Breast epithelium (tissue), 3 donors: ENCODE results near the gene TYW5.

Experiments used
- POLR2A ChIP-seq: fragments of 450-650 bp; IDR thresholded peaks from one replicate; pipeline ENCODE4 v1.6.1; 2016; ENCODE audit warnings: antibody characterized with exemption, mild to moderate bottlenecking, moderate library complexity
- TF ChIP-seq, protein P1 (sequence below), 3 donors: fragments of 450-650 bp; IDR thresholded peaks; one replicate each; pipeline ENCODE4 v1.5.1; 2016 to 2017; ENCODE audit warnings: antibody characterized with exemption in 3 of 3, mild to moderate bottlenecking in 3 of 3, moderate library complexity in 3 of 3

DNA sequence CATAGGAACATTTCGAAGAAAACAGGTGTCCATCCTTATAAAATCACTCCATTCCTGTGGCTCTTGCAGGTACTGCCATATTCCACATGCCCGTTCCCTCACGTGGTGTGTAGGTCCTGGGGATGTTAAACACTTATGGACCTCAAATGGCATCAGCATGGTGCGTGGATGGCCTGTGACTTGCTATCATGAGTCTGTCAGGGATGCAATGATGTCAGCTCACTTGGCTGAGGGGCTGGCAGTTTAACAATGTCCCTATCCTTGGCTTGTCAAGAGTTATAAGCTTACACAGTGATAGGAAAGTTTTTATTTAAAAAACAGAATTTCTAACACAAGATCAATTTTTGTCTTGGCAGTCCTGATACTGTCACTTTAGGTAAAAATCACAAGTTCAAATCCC lies 28.9 kb upstream of the TYW5 start:
- TF ChIP-seq POLR2A: no peak
- TF ChIP-seq, protein P1, sequence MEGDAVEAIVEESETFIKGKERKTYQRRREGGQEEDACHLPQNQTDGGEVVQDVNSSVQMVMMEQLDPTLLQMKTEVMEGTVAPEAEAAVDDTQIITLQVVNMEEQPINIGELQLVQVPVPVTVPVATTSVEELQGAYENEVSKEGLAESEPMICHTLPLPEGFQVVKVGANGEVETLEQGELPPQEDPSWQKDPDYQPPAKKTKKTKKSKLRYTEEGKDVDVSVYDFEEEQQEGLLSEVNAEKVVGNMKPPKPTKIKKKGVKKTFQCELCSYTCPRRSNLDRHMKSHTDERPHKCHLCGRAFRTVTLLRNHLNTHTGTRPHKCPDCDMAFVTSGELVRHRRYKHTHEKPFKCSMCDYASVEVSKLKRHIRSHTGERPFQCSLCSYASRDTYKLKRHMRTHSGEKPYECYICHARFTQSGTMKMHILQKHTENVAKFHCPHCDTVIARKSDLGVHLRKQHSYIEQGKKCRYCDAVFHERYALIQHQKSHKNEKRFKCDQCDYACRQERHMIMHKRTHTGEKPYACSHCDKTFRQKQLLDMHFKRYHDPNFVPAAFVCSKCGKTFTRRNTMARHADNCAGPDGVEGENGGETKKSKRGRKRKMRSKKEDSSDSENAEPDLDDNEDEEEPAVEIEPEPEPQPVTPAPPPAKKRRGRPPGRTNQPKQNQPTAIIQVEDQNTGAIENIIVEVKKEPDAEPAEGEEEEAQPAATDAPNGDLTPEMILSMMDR (IDR thresholded peaks at IDR 0.05): no peak
